Neuronal stem cell (in vitro differentiated cells): Measurements from ENCODE around the gene PDIA4.

Experiments
- DNase-seq: peaks from one replicate; pipeline ENCODE4 v3.0.0-alpha.2; 2013; ENCODE audit warnings: low spot score
- H2AFZ ChIP-seq: one replicate; pipeline ENCODE4 v1.6.1; 2013; ENCODE audit warnings: mild to moderate bottlenecking, low read length, inconsistent platforms
- H2AK5ac ChIP-seq: 2 replicates; pipeline ENCODE4 v1.6.1; 2013; ENCODE audit warnings: low read depth, mild to moderate bottlenecking, inconsistent platforms, low read length, moderate library complexity, mixed read lengths
- H2BK120ac ChIP-seq: 2 replicates; pipeline ENCODE4 v1.6.1; 2013; ENCODE audit warnings: low read depth, mild to moderate bottlenecking, inconsistent platforms, low read length, moderate library complexity, mixed read lengths
- H2BK12ac ChIP-seq: one replicate; pipeline ENCODE4 v1.6.1; 2013; ENCODE audit warnings: low read length, inconsistent platforms
- H2BK15ac ChIP-seq: 2 replicates; pipeline ENCODE4 v1.6.1; 2013; ENCODE audit warnings: mild to moderate bottlenecking, low read length, inconsistent platforms, mixed read lengths
- H2BK5ac ChIP-seq: one replicate; pipeline ENCODE4 v1.6.1; 2013; ENCODE audit warnings: inconsistent platforms, mild to moderate bottlenecking, low read length, moderate library complexity
- H3K14ac ChIP-seq: one replicate; pipeline ENCODE4 v1.6.1; 2013; ENCODE audit warnings: low read length, inconsistent platforms
- H3K18ac ChIP-seq: 2 replicates; pipeline ENCODE4 v1.6.1; 2013; ENCODE audit warnings: low read length, inconsistent platforms
- H3K23ac ChIP-seq: 2 replicates; pipeline ENCODE4 v1.6.1; 2013; ENCODE audit warnings: low read depth, mild to moderate bottlenecking, mixed read lengths, low read length, inconsistent platforms; ENCODE audit not compliant: poor library complexity
- H3K27ac ChIP-seq: replicated peaks from 3 replicates; pipeline ENCODE4 v1.5.1; 2013; ENCODE audit warnings: low read length, inconsistent platforms
- H3K27me3 ChIP-seq, 3 experiments: 2 replicates each; pipeline ENCODE4 v1.6.1; 2013; ENCODE audit warnings: low read length in 3 of 3, mild to moderate bottlenecking in 2 of 3, inconsistent platforms in 1 of 3, low read depth in 1 of 3, mixed read lengths in 1 of 3, moderate library complexity in 1 of 3; ENCODE audit not compliant: control insufficient read depth in 3 of 3, insufficient read depth in 3 of 3
- H3K36me3 ChIP-seq, 2 donors: replicated peaks in 1 of 2; 2 replicates each; pipeline ENCODE4 v1.6.1; 2013; ENCODE audit warnings: low read length in 2 of 2; ENCODE audit not compliant: control insufficient read depth in 2 of 2, insufficient read depth in 2 of 2
- H3K4ac ChIP-seq: 2 replicates; pipeline ENCODE4 v1.6.1; 2013; ENCODE audit warnings: inconsistent platforms, mild to moderate bottlenecking, low read length, moderate library complexity
- H3K4me1 ChIP-seq, 2 donors: 1 replicate in 1 of 2; 2 replicates in 1 of 2; pipeline ENCODE4 v1.6.1; 2013; ENCODE audit warnings: low read length in 2 of 2, low read depth in 1 of 2; ENCODE audit not compliant: control insufficient read depth in 2 of 2, insufficient read depth in 1 of 2
- H3K4me2 ChIP-seq: one replicate; pipeline ENCODE4 v1.6.1; 2013; ENCODE audit warnings: mild to moderate bottlenecking, low read length, inconsistent platforms; ENCODE audit not compliant: insufficient read depth, poor library complexity, severe bottlenecking
- H3K4me3 ChIP-seq, 2 donors: 2 replicates each; pipeline ENCODE4 v1.5.1; 2013; ENCODE audit warnings: low read length in 2 of 2, mild to moderate bottlenecking in 2 of 2, inconsistent platforms in 1 of 2, moderate library complexity in 1 of 2
- H3K79me1 ChIP-seq: one replicate; pipeline ENCODE4 v1.6.1; 2013; ENCODE audit warnings: low read depth, mild to moderate bottlenecking, inconsistent platforms, low read length, moderate library complexity
- H3K9ac ChIP-seq: one replicate; pipeline ENCODE4 v1.6.1; 2013; ENCODE audit warnings: mild to moderate bottlenecking, low read depth, low read length, inconsistent platforms; ENCODE audit not compliant: poor library complexity
- H3K9me3 ChIP-seq, 2 donors: replicated peaks in 1 of 2; 2 replicates each; pipeline versions ENCODE3 to v1.6.1; 2013; ENCODE audit warnings: low read length in 2 of 2, mild to moderate bottlenecking in 2 of 2, inconsistent platforms in 1 of 2, low read depth in 1 of 2, mixed read lengths in 1 of 2, moderate library complexity in 1 of 2; ENCODE audit not compliant: control insufficient read depth in 2 of 2, insufficient read depth in 1 of 2
- H4K8ac ChIP-seq: one replicate; pipeline ENCODE4 v1.6.1; 2013; ENCODE audit warnings: low read depth, mild to moderate bottlenecking, inconsistent platforms, low read length, moderate library complexity
- H4K91ac ChIP-seq: one replicate; pipeline ENCODE4 v1.6.1; 2013; ENCODE audit warnings: low read length, low read depth, mild to moderate bottlenecking, inconsistent platforms; ENCODE audit not compliant: poor library complexity
- WGBS, 2 donors: extraction: QIAGEN DNeasy Blood & Tissue Kit; methylation state at CpG; one replicate each; pipeline ENCODE4 v1.1.7; 2013; ENCODE audit warnings: missing lambda C conversion rate in 2 of 2, mixed read lengths in 1 of 2; ENCODE audit not compliant: insufficient read length in 2 of 2, insufficient replicate concordance in 1 of 2; ENCODE audit errors: extremely low coverage in 2 of 2; 5-methylcytosine and 5-hydroxymethylcytosine counted together

The PDIA4 gene

DNA sequence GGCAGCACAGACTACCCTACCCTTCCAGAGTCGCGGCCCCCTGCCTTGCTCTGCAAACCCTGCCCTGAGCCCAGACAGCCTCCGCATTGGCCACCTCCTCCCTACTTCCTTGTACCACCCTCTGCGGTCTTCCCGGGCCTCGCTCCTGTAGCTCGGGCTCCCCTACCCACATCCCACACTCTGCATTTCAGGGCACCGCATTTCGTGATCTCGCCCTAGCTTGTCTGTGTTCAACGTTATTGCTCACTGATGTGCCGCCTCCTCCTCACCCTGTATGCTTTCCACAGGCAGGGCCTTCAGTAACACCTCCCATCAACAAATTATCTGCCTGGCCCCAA, 6.6 kb downstream of the PDIA4 start:
- Histone ChIP-seq H3K27ac (no peak overlapping the region), H3K4me3 (no peak overlapping the region)

DNA sequence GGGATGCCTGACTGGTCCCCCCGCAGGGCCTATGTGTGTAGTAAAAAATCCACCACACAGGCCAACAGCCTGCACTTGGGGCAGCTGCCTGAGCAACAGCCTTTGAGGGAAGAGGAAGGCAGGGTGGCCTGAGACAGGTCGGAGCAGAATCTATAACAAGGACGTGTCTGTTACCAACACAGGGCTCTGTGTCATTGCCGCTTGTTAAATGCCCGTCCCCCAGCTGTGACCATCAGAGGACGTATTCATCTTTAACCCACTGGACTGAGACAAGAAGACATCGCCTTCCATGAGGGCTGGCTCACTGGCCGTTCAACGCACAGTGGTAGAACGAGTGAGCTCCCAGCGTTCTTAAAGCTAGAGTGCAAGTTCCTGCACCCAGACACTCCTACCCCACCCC, 7.8 kb downstream of the PDIA4 start:
- no peak overlapping the region for H3K23ac ChIP-seq
- whole genome bisulfite sequencing, 2 donors = no CpG with 5 or more reads among the region's 11 CpGs
- H3K14ac ChIP-seq = no peak overlapping the region
- H3K4me3 ChIP-seq = no peak overlapping the region
- H3K18ac ChIP-seq = no peak overlapping the region
- H2BK12ac ChIP-seq = no peak overlapping the region
- H2BK15ac ChIP-seq = no peak overlapping the region
- H2BK5ac ChIP-seq = peak overlapping the region; percentile 14
- H3K27me3 ChIP-seq = no peaks in the 10 kb centered on the region
- H3K36me3 ChIP-seq = peaks cover 28 to 89% of the 10 kb centered on the region in 2 donors
- peaks cover 0 to 3% of the 10 kb centered on the region in 2 donors for H3K4me1 ChIP-seq
- H2AFZ ChIP-seq = no peak overlapping the region
- no peak overlapping the region for H3K27ac ChIP-seq
- no peak overlapping the region for H4K91ac ChIP-seq
- DNase-seq = no peak
- no peak overlapping the region for H3K4ac ChIP-seq
- no peak overlapping the region for H3K4me2 ChIP-seq
- no peak overlapping the region for H4K8ac ChIP-seq
- H2AK5ac ChIP-seq = no peak overlapping the region
- peaks cover 7% of the 10 kb centered on the region for H3K79me1 ChIP-seq
- H2BK120ac ChIP-seq = no peak overlapping the region
- no peaks in the 10 kb centered on the region for H3K9me3 ChIP-seq
- no peak overlapping the region for H3K9ac ChIP-seq

More for the DNA sequence above, 6.6 kb downstream of the PDIA4 start:
- H4K8ac ChIP-seq = no peak overlapping the region
- no peak overlapping the region for H3K4me2 ChIP-seq
- H4K91ac ChIP-seq = no peak overlapping the region
- H3K18ac ChIP-seq = no peak overlapping the region
- peaks cover 24 to 90% of the 10 kb centered on the region in 2 donors for H3K36me3 ChIP-seq
- H3K9me3 ChIP-seq = no peaks in the 10 kb centered on the region
- no peak overlapping the region for H2AFZ ChIP-seq
- no peak overlapping the region for H2BK12ac ChIP-seq
- H3K14ac ChIP-seq = no peak overlapping the region
- H3K79me1 ChIP-seq = peaks cover 7% of the 10 kb centered on the region
- no peak overlapping the region for H2AK5ac ChIP-seq
- no peak for DNase-seq
- no peak overlapping the region for H3K9ac ChIP-seq
- H3K27me3 ChIP-seq = no peaks in the 10 kb centered on the region
- H3K4ac ChIP-seq = no peak overlapping the region
- no peak overlapping the region for H2BK15ac ChIP-seq
- WGBS, 2 donors = no CpG with 5 or more reads among the region's 12 CpGs
- H2BK5ac ChIP-seq = no peak overlapping the region
- H3K4me1 ChIP-seq = peaks cover 2 to 4% of the 10 kb centered on the region in 2 donors
- H2BK120ac ChIP-seq = no peak overlapping the region
- H3K23ac ChIP-seq = no peak overlapping the region

GRCh38 chr7:149016876-149017275, 11.4 kb downstream of the PDIA4 start:
- Histone ChIP-seq H3K4me2 (no peak overlapping the region), H2BK15ac (no peak overlapping the region), H3K18ac (no peak overlapping the region), H2AFZ (no peak overlapping the region), H3K27ac (no peak overlapping the region), H3K23ac (no peak overlapping the region), H2BK12ac (no peak overlapping the region), H3K4me3 (no peak overlapping the region), H3K14ac (no peak overlapping the region), H3K9me3 (no peaks in the 10 kb centered on the region), H3K79me1 (peaks cover 4% of the 10 kb centered on the region), H2BK120ac (no peak overlapping the region), H4K91ac (no peak overlapping the region), H3K4ac (no peak overlapping the region), H2BK5ac (no peak overlapping the region), H3K36me3 (peaks cover 53 to 94% of the 10 kb centered on the region in 2 donors), H2AK5ac (no peak overlapping the region), H3K4me1 (no peaks in the 10 kb centered on the region), H3K9ac (no peak overlapping the region), H4K8ac (no peak overlapping the region), H3K27me3 (no peaks in the 10 kb centered on the region)
- no CpG with 5 or more reads among the region's 7 CpGs for WGBS, 2 donors
- DNase-seq = no peak

DNA sequence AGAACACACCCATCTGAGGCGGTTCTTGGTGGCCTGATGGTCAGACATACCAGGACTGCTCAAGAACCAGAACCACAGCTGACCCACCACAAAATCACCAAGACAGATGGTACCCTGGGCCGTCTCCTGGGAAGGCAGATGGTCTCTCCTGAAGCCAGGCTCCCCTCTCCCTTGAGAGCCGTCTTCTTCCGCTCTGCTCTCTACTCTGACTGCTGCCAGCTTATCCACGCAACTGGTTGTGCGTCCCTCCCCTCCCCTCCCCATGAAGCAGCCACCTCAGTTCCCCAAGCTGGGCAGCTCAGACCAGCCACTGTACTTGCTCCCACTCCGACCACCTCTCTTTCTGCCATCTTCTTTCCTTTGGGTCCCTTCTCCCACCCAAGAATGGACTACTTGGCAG, 14.0 kb downstream of the PDIA4 start:
- Histone ChIP-seq H3K4ac (no peak overlapping the region), H2AK5ac (no peak overlapping the region), H3K4me1 (no peaks in the 10 kb centered on the region), H3K14ac (no peak overlapping the region), H4K8ac (no peak overlapping the region), H3K9ac (no peak overlapping the region), H2AFZ (no peak overlapping the region), H3K4me3 (peak overlapping the region in 1 of 2 donors; percentile 22), H3K9me3 (no peaks in the 10 kb centered on the region), H3K18ac (no peak overlapping the region), H2BK120ac (no peak overlapping the region), H3K79me1 (peaks cover 2% of the 10 kb centered on the region), H2BK12ac (no peak overlapping the region), H3K36me3 (peaks cover 70 to 97% of the 10 kb centered on the region in 2 donors), H4K91ac (no peak overlapping the region), H3K4me2 (no peak overlapping the region), H2BK15ac (no peak overlapping the region), H3K27me3 (no peaks in the 10 kb centered on the region), H2BK5ac (peak overlapping the region; percentile 24), H3K23ac (no peak overlapping the region), H3K27ac (no peak overlapping the region)
- DNase-seq = no peak
- no CpG with 5 or more reads among the region's 7 CpGs for WGBS, 2 donors
